ENCODE results near the gene AVPR1B. TPM values are rescaled to one million over a fixed set of nuclear protein-coding genes. Genes with fewer than 3 reads are reported as not detected.

Gene AVPR1B
- total and polyA plus RNA-seq, 2 of the 13 experiments (the other 11 are each of a cell fraction or from before 2014, with no cell fraction given) = 0.05 TPM; not detected in 1

DNA sequence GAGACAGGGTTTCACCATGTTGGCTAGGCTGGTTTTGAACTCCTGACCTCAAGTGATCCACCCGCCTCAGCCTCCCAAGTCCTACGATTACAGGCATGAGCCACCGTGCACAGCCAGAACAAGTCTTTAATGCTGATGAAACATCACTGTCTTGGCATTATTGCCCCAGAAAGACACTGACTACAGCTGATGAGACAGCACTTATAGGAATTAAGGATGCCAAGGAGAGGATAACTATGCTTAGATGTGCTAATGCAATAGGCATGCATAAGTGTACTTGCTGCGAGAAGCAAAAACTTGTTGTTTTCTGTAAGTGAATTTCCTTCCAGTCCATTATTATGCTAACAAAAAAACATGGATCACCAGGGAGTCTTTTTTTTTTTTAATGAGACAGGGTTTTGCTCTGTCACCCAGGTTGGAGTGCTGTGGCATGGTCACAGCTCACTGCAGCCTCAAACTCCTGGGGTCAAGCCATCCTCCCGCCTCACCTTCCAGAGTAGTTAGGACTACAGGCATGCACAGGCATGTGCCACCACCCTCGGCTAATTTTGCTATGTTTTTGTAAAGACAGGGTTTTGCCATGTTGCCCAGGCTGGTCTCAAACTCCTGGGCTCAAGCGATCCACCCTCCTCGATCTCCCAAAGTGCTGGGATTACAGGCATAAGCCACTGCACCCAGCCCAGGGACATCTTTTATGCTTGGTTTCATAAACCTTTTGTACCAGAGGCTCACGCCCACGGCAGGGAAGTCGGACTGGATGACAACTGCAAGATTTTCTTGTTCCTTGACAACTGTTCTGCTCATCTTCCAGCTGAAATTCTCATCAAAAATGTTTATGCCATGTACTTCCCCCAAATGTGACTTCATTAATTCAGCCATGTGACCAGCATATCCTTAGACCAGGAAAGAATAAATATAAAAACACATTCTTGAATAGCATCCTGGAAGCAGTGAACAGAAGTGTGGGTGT lies 41.1 kb downstream of the AVPR1B start (continued):
- TF ChIP-seq ZBED4 (CRISPR knock-in tag; IDR thresholded peaks at IDR 0.05; ENCODE audit: borderline replicate concordance) = no peak
- TF ChIP-seq TFDP1 (CRISPR knock-in tag; IDR thresholded peaks at IDR 0.05; ENCODE audit: borderline replicate concordance) = no peak
- TF ChIP-seq NR2F6 (IDR thresholded peaks at IDR 0.05) = no peak
- TF ChIP-seq NR2F6 (CRISPR knock-in tag; IDR thresholded peaks at IDR 0.05) = no peak
- TF ChIP-seq, protein P1, sequence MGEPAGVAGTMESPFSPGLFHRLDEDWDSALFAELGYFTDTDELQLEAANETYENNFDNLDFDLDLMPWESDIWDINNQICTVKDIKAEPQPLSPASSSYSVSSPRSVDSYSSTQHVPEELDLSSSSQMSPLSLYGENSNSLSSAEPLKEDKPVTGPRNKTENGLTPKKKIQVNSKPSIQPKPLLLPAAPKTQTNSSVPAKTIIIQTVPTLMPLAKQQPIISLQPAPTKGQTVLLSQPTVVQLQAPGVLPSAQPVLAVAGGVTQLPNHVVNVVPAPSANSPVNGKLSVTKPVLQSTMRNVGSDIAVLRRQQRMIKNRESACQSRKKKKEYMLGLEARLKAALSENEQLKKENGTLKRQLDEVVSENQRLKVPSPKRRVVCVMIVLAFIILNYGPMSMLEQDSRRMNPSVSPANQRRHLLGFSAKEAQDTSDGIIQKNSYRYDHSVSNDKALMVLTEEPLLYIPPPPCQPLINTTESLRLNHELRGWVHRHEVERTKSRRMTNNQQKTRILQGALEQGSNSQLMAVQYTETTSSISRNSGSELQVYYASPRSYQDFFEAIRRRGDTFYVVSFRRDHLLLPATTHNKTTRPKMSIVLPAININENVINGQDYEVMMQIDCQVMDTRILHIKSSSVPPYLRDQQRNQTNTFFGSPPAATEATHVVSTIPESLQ (CRISPR knock-in tag; conservative IDR thresholded peaks at IDR 0.05) = no peak
- no peak for TF ChIP-seq ZNF546 (CRISPR knock-in tag; conservative IDR thresholded peaks at IDR 0.05)
- TF ChIP-seq THAP7 (CRISPR knock-in tag; IDR thresholded peaks at IDR 0.05) = no peak
- no peak for TF ChIP-seq AHDC1 (CRISPR knock-in tag; IDR thresholded peaks at IDR 0.05; ENCODE audit: borderline replicate concordance)
- TF ChIP-seq, protein P2, sequence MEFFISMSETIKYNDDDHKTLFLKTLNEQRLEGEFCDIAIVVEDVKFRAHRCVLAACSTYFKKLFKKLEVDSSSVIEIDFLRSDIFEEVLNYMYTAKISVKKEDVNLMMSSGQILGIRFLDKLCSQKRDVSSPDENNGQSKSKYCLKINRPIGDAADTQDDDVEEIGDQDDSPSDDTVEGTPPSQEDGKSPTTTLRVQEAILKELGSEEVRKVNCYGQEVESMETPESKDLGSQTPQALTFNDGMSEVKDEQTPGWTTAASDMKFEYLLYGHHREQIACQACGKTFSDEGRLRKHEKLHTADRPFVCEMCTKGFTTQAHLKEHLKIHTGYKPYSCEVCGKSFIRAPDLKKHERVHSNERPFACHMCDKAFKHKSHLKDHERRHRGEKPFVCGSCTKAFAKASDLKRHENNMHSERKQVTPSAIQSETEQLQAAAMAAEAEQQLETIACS (CRISPR knock-in tag; IDR thresholded peaks at IDR 0.05) = no peak
